T-helper 22 cell (primary cell): ENCODE measurements around the gene ENOX2.
"Not testable (repeated sequence)": the region's sequence is repeated elsewhere in the genome, so short reads cannot be mapped to it uniquely, and the experiment has no call there.

Source experiments
- DNase-seq: peaks from one replicate; pipeline ENCODE4 v3.0.0-alpha.2; 2020; ENCODE audit warnings: low read depth

The ENOX2 gene

GRCh38 chrX:130746709-130747342 is 156.2 kb downstream of the ENOX2 start:
- no peak for DNase-seq

- no peak for DNase-seq
Measured at GRCh38 chrX:130746077-130746476, 156.9 kb downstream of the ENOX2 start.

GRCh38 chrX:130741584-130741983 is 161.4 kb downstream of the ENOX2 start:
- DNase-seq = no peak

GRCh38 chrX:130741151-130741550 is 161.9 kb downstream of the ENOX2 start:
- DNase-seq = no peak

- DNase-seq = no peak
Measured at GRCh38 chrX:130738638-130739195, 164.3 kb downstream of the ENOX2 start.

- DNase-seq = no peak
Measured at GRCh38 chrX:130734713-130735112, 168.3 kb downstream of the ENOX2 start.

- no peak for DNase-seq
Measured at GRCh38 chrX:130728208-130728607, 174.8 kb downstream of the ENOX2 start.

GRCh38 chrX:130726661-130727060 is 176.3 kb downstream of the ENOX2 start:
- DNase-seq = no peak

- no peak for DNase-seq
Measured at GRCh38 chrX:130725519-130725918, 177.5 kb downstream of the ENOX2 start.

- no peak for DNase-seq
Measured at GRCh38 chrX:130719413-130719812, 183.6 kb downstream of the ENOX2 start.

GRCh38 chrX:130718137-130718536 is 184.9 kb downstream of the ENOX2 start:
- no peak for DNase-seq

- DNase-seq = no peak
Measured at GRCh38 chrX:130716781-130717413, 186.1 kb downstream of the ENOX2 start.

- no peak for DNase-seq
Measured at GRCh38 chrX:130716346-130716745, 186.7 kb downstream of the ENOX2 start.

- no peak for DNase-seq
Measured at GRCh38 chrX:130715299-130715698, 187.7 kb downstream of the ENOX2 start.

GRCh38 chrX:130714665-130715064 is 188.3 kb downstream of the ENOX2 start:
- no peak for DNase-seq

GRCh38 chrX:130714135-130714534 is 188.9 kb downstream of the ENOX2 start:
- DNase-seq = no peak

- DNase-seq = not testable (repeated sequence)
Measured at GRCh38 chrX:130709178-130709577, 193.8 kb downstream of the ENOX2 start.

- DNase-seq = no peak
Measured at GRCh38 chrX:130705591-130705990, 197.4 kb downstream of the ENOX2 start.

- DNase-seq = no peak
Measured at GRCh38 chrX:130704053-130705038, 198.7 kb downstream of the ENOX2 start.

- DNase-seq = no peak
Measured at GRCh38 chrX:130702867-130703707, 199.9 kb downstream of the ENOX2 start.

GRCh38 chrX:130700629-130701028 is 202.4 kb downstream of the ENOX2 start:
- no peak for DNase-seq

- no peak for DNase-seq
Measured at GRCh38 chrX:130699618-130700017, 203.4 kb downstream of the ENOX2 start.
